ENCODE results near the gene ZC3H7B.

ZC3H7B gene

GRCh38 chr22:41354979-41355378, 53.7 kb downstream of the ZC3H7B start:
- no peak for DNase-seq (ENCODE audit: low read depth in 2 of 2)

GRCh38 chr22:41355895-41356294, 54.6 kb downstream of the ZC3H7B start:
- no peak for DNase-seq (ENCODE audit: low read depth in 2 of 2)

- no peak for DNase-seq (ENCODE audit: low read depth in 2 of 2)
These were observed 55.2 kb downstream of the ZC3H7B start for GRCh38 chr22:41356430-41357028.

- DNase-seq (ENCODE audit: low read depth in 2 of 2) = no peak
These were observed 55.9 kb downstream of the ZC3H7B start for GRCh38 chr22:41357191-41357590.

GRCh38 chr22:41358927-41359326, 57.6 kb downstream of the ZC3H7B start:
- DNase-seq (ENCODE audit: low read depth in 2 of 2) = no peak

- DNase-seq (ENCODE audit: low read depth in 2 of 2) = no peak
These were observed 58.1 kb downstream of the ZC3H7B start for GRCh38 chr22:41359376-41359775.

GRCh38 chr22:41360126-41360525, 58.8 kb downstream of the ZC3H7B start:
- DNase-seq (ENCODE audit: low read depth in 2 of 2) = no peak

- DNase-seq (ENCODE audit: low read depth in 2 of 2) = no peak
These were observed 60.5 kb downstream of the ZC3H7B start for GRCh38 chr22:41361716-41362310.

GRCh38 chr22:41362615-41363014, 61.3 kb downstream of the ZC3H7B start:
- no peak for DNase-seq (ENCODE audit: low read depth in 2 of 2)

GRCh38 chr22:41364233-41364632, 62.9 kb downstream of the ZC3H7B start:
- no peak for DNase-seq (ENCODE audit: low read depth in 2 of 2)

- DNase-seq (ENCODE audit: low read depth in 2 of 2) = no peak
These were observed 63.6 kb downstream of the ZC3H7B start for GRCh38 chr22:41364955-41365354.

- no peak for DNase-seq (ENCODE audit: low read depth in 2 of 2)
These were observed 64.1 kb downstream of the ZC3H7B start for GRCh38 chr22:41365425-41365824.

- no peak for DNase-seq (ENCODE audit: low read depth in 2 of 2)
These were observed 65.2 kb downstream of the ZC3H7B start for GRCh38 chr22:41366323-41367029.

GRCh38 chr22:41367039-41367679, 65.8 kb downstream of the ZC3H7B start:
- no peak for DNase-seq (ENCODE audit: low read depth in 2 of 2)

- DNase-seq (ENCODE audit: low read depth in 2 of 2) = no peak
These were observed 66.6 kb downstream of the ZC3H7B start for GRCh38 chr22:41367680-41368542.

GRCh38 chr22:41368543-41369423, 67.5 kb downstream of the ZC3H7B start:
- no peak for DNase-seq (ENCODE audit: low read depth in 2 of 2)

- no peak for DNase-seq (ENCODE audit: low read depth in 2 of 2)
These were observed 68.1 kb downstream of the ZC3H7B start for GRCh38 chr22:41369424-41369745.

- DNase-seq (ENCODE audit: low read depth in 2 of 2) = no peak
These were observed 68.5 kb downstream of the ZC3H7B start for GRCh38 chr22:41369837-41370236.

- DNase-seq (ENCODE audit: low read depth in 2 of 2) = no peak
These were observed 76.5 kb downstream of the ZC3H7B start for GRCh38 chr22:41377846-41378245.

GRCh38 chr22:41380993-41381328, 79.6 kb downstream of the ZC3H7B start:
- DNase-seq (ENCODE audit: low read depth in 2 of 2) = no peak

Measured in stimulated activated CD4-positive, alpha-beta T cell treated with anti-CD3 and anti-CD28 coated beads, Interleukin-1b, Interleukin-23, amount 100 ng/mL, for 4 hours (primary cell).